Measurements from ENCODE around the gene BCL7C. TPM values are rescaled to one million over a fixed set of nuclear protein-coding genes. Genes with fewer than 3 reads are reported as not detected.
A peak's percentile ranks its signal among the peaks of the same experiment; 100 is the strongest.

Gene BCL7C
- total RNA-seq, 2 donors from 2014 or later, result 64.7 to 67.6 TPM

DNA sequence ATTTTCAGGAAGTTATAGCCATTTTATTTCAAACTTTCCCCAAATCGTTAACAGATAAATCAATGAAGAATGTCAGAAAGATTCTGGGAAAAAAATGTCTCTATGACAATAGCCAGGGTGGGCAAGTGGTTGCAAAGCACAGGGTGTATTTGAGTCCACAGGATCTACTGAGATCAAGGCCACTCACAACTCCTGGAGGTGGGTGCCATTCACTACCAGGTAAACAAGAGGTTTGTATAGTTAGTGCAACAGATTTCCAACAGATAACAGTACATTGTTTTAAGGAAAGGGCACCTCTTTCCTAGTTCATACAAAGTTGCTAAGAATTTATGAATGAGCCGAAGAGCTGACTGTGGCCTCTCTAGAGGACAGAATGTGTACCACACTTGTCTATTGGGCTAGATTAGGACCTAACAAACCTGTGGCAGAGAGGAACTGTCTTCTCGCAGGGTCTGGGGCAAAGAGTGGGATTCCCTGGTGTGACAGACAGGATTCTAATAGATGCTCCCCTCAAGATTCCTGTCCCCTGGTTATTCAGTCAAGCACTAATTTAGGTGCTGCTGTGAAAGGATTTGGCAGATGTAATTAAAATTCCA, 54.9 kb downstream of the BCL7C start:
- Mint-ChIP-seq H3K36me3 (ENCODE audit: low read depth) (peaks cover 4% of the 10 kb centered on the region), H3K4me3 (peak overlapping the region; percentile 18), H3K27me3 (ENCODE audit: insufficient read depth) (peaks cover 3% of the 10 kb centered on the region), H3K27ac (peak overlapping the region; percentile 80), H3K9me3 (peaks cover 19% of the 10 kb centered on the region), H3K4me1 (peaks cover 32% of the 10 kb centered on the region)
- Histone ChIP-seq H3K4me1 (ENCODE audit: control insufficient read depth, insufficient read depth, low read length) (peaks cover 19% of the 10 kb centered on the region), H3K36me3 (ENCODE audit: control insufficient read depth, insufficient read depth, low read length) (peaks cover 2% of the 10 kb centered on the region), H3K4me3 (ENCODE audit: low read length) (peak overlapping the region; percentile 41), H3K27me3 (ENCODE audit: control insufficient read depth, insufficient read depth, low read length, poor library complexity, severe bottlenecking) (no peaks in the 10 kb centered on the region), H3K27ac (ENCODE audit: low read depth, low read length) (no peak overlapping the region), H3K9ac (ENCODE audit: extremely low read depth, low read length, poor library complexity, severe bottlenecking) (peak overlapping the region; percentile 22), H3K9me3 (ENCODE audit: control insufficient read depth, low read length) (peaks cover 5% of the 10 kb centered on the region)
- TF ChIP-seq, protein P1, sequence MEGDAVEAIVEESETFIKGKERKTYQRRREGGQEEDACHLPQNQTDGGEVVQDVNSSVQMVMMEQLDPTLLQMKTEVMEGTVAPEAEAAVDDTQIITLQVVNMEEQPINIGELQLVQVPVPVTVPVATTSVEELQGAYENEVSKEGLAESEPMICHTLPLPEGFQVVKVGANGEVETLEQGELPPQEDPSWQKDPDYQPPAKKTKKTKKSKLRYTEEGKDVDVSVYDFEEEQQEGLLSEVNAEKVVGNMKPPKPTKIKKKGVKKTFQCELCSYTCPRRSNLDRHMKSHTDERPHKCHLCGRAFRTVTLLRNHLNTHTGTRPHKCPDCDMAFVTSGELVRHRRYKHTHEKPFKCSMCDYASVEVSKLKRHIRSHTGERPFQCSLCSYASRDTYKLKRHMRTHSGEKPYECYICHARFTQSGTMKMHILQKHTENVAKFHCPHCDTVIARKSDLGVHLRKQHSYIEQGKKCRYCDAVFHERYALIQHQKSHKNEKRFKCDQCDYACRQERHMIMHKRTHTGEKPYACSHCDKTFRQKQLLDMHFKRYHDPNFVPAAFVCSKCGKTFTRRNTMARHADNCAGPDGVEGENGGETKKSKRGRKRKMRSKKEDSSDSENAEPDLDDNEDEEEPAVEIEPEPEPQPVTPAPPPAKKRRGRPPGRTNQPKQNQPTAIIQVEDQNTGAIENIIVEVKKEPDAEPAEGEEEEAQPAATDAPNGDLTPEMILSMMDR (conservative IDR thresholded peaks at IDR 0.05), result peak; percentile 63
- peak; percentile 50 for DNase-seq
- 78 to 81% methylated on average over 2 to 3 of the region's 3 CpGs for WGBS, 2 experiments (ENCODE audit: insufficient coverage in 1 of 2, insufficient read length in 1 of 2)

GRCh38 chr16:30837904-30838303, 56.0 kb downstream of the BCL7C start:
- Mint-ChIP-seq H3K27ac (peak overlapping the region; percentile 89), H3K9me3 (peaks cover 17% of the 10 kb centered on the region), H3K36me3 (ENCODE audit: low read depth) (peaks cover 12% of the 10 kb centered on the region), H3K4me3 (no peak overlapping the region), H3K4me1 (peaks cover 32% of the 10 kb centered on the region), H3K27me3 (ENCODE audit: insufficient read depth) (peaks cover 1% of the 10 kb centered on the region)
- TF ChIP-seq, protein P1 (conservative IDR thresholded peaks at IDR 0.05), result no peak
- Histone ChIP-seq H3K9me3 (ENCODE audit: control insufficient read depth, low read length) (peaks cover 5% of the 10 kb centered on the region), H3K27me3 (ENCODE audit: control insufficient read depth, insufficient read depth, low read length, poor library complexity, severe bottlenecking) (no peaks in the 10 kb centered on the region), H3K27ac (ENCODE audit: low read depth, low read length) (no peak overlapping the region), H3K4me1 (ENCODE audit: control insufficient read depth, insufficient read depth, low read length) (peaks cover 19% of the 10 kb centered on the region), H3K36me3 (ENCODE audit: control insufficient read depth, insufficient read depth, low read length) (peaks cover 8% of the 10 kb centered on the region), H3K9ac (ENCODE audit: extremely low read depth, low read length, poor library complexity, severe bottlenecking) (no peak overlapping the region), H3K4me3 (ENCODE audit: low read length) (no peak overlapping the region)
- DNase-seq, result no peak
- WGBS, 2 experiments (ENCODE audit: insufficient coverage in 1 of 2, insufficient read length in 1 of 2), result 65% methylated on average over 1 of the region's 1 CpG; no CpG with 5 or more reads in 1 of the 2 experiments

Small RNA genes lying within 50 kb of the gene (microRNA-seq; reads per million reads assigned to microRNA genes)
- gene MIR4519 (ENCODE audit: borderline microRNAs expressed) (not detected), gene MIR762 (ENCODE audit: borderline microRNAs expressed) (not detected)

Other genes with a start within 250 kb of the BCL7C start
- gene PRR14, start 243.1 kb downstream of the BCL7C start, total RNA-seq, result 10 to 100 TPM; 21.2 to 35.4 TPM
- gene FBRS, start 235.6 kb downstream of the BCL7C start, total RNA-seq, result 10 to 100 TPM; 50.2 to 53.1 TPM
- gene SRCAP, start 194.9 kb downstream of the BCL7C start, total RNA-seq, result 10 to 100 TPM; 57.7 to 66.9 TPM
- gene PHKG2, start 145.7 kb downstream of the BCL7C start, total RNA-seq, result 10 to 100 TPM; 49.8 to 54.8 TPM
- 10 to 100 TPM in 1 of 2 donors, 1 to 10 TPM in 1; 6.9 to 12.6 TPM for gene CFAP119, start 132.0 kb downstream of the BCL7C start, total RNA-seq
- 10 to 100 TPM; 88.4 to 95.8 TPM for gene RNF40, start 131.8 kb downstream of the BCL7C start, total RNA-seq
- 10 to 100 TPM; 31.8 to 33.3 TPM for gene ZNF629, start 106.9 kb downstream of the BCL7C start, total RNA-seq
- 1 to 10 TPM; 3.1 to 3.3 TPM for gene CTF1, start 2.5 kb upstream of the BCL7C start, total RNA-seq
- gene FBXL19, start 29.5 kb upstream of the BCL7C start, total RNA-seq, result 10 to 100 TPM; 74.0 to 84.3 TPM
- gene ORAI3, start 55.0 kb upstream of the BCL7C start, total RNA-seq, result 10 to 100 TPM; 16.9 to 17.7 TPM
- gene SETD1A, start 63.7 kb upstream of the BCL7C start, total RNA-seq, result 10 to 100 TPM; 23.8 to 25.0 TPM
- 1 to 10 TPM; 4.1 to 4.8 TPM for gene HSD3B7, start 91.1 kb upstream of the BCL7C start, total RNA-seq
- gene STX1B, start 116.6 kb upstream of the BCL7C start, total RNA-seq, result 1 to 10 TPM; 3.2 to 7.0 TPM
- gene STX4, start 139.5 kb upstream of the BCL7C start, total RNA-seq, result 10 to 100 TPM; 34.4 to 37.6 TPM
- gene ZNF668, start 180.2 kb upstream of the BCL7C start, total RNA-seq, result 10 to 100 TPM; 11.2 to 12.6 TPM
- 10 to 100 TPM; 24.9 to 29.2 TPM for gene ZNF646, start 180.3 kb upstream of the BCL7C start, total RNA-seq
- gene PRSS53, start 194.9 kb upstream of the BCL7C start, total RNA-seq, result 1 to 10 TPM; 1.7 to 2.8 TPM
- 10 to 100 TPM; 53.7 to 63.0 TPM for gene VKORC1, start 200.7 kb upstream of the BCL7C start, total RNA-seq
- 10 to 100 TPM; 47.0 to 57.7 TPM for gene BCKDK, start 214.3 kb upstream of the BCL7C start, total RNA-seq
- gene KAT8, start 223.6 kb upstream of the BCL7C start, total RNA-seq, result 10 to 100 TPM; 51.0 to 55.8 TPM
- 10 to 100 TPM; 79.7 to 80.1 TPM for gene PRSS8, start 241.7 kb upstream of the BCL7C start, total RNA-seq

All from endodermal cell (in vitro differentiated cells).